Rectal smooth muscle tissue (tissue), 1 donor: ENCODE data around the gene ATXN7.

Source experiments
- H3K27ac ChIP-seq: one replicate; pipeline ENCODE4 v1.7.0; 2013; ENCODE audit warnings: low read depth, low read length, inconsistent platforms
- H3K27me3 ChIP-seq: one replicate; pipeline ENCODE4 v1.7.0; 2013; ENCODE audit warnings: low read length; ENCODE audit not compliant: control insufficient read depth, insufficient read depth
- H3K36me3 ChIP-seq: one replicate; pipeline ENCODE4 v1.7.0; 2013; ENCODE audit warnings: low read length; ENCODE audit not compliant: control insufficient read depth, insufficient read depth
- H3K4me1 ChIP-seq: one replicate; pipeline ENCODE4 v1.7.0; 2013; ENCODE audit warnings: low read length; ENCODE audit not compliant: control insufficient read depth, insufficient read depth
- H3K4me3 ChIP-seq: one replicate; pipeline ENCODE4 v1.7.0; 2013; ENCODE audit warnings: low read length
- H3K9ac ChIP-seq: one replicate; pipeline ENCODE4 v1.7.0; 2013; ENCODE audit warnings: low read length

The ATXN7 gene

GRCh38 chr3:64049832-64050231 is 186.2 kb downstream of the ATXN7 start:
- Histone ChIP-seq H3K4me3 (no peak overlapping the region), H3K27ac (no peak overlapping the region), H3K27me3 (no peaks in the 10 kb centered on the region), H3K9ac (no peak overlapping the region), H3K36me3 (no peaks in the 10 kb centered on the region), H3K4me1 (no peaks in the 10 kb centered on the region)
